HepG2 (cell line): Measurements from ENCODE around the gene LHX5. TPM values are rescaled to one million over a fixed set of nuclear protein-coding genes. Genes with fewer than 3 reads are reported as not detected.

ENCODE experiments used
- KLF16 ChIP-seq, 2 experiments: sonication (generic) in 1 of 2; formaldehyde crosslinking in 1 of 2; IDR thresholded peaks; 2 replicates each; pipeline versions ENCODE4 v1.6.1 to v1.8.0; 2016 to 2023; ENCODE audit warnings: missing genetic modification reagents in 2 of 2, missing compliant biosample characterization in 1 of 2
- MEF2D ChIP-seq: sonication (generic); formaldehyde crosslinking; IDR thresholded peaks from 2 replicates; pipeline ENCODE4 v1.5.1; 2020; ENCODE audit warnings: mild to moderate bottlenecking, missing genetic modification reagents
- NR2C2 ChIP-seq: sonication (generic); formaldehyde crosslinking; IDR thresholded peaks from 2 replicates; pipeline ENCODE4 v1.4.0; 2020; ENCODE audit warnings: missing genetic modification reagents, mild to moderate bottlenecking, moderate library complexity, borderline replicate concordance
- PRDM4 ChIP-seq: sonication (generic); formaldehyde crosslinking; IDR thresholded peaks from 2 replicates; pipeline ENCODE4 v1.9.0; 2021; ENCODE audit warnings: missing genetic modification reagents, borderline replicate concordance
- PREB ChIP-seq: sonication (generic); formaldehyde crosslinking; IDR thresholded peaks from 2 replicates; pipeline ENCODE4 v1.4.0; 2020; ENCODE audit warnings: missing genetic modification reagents
- ZMAT3 ChIP-seq: sonication (generic); formaldehyde crosslinking; conservative IDR thresholded peaks from 2 replicates; pipeline ENCODE4 v1.7.0; 2021; ENCODE audit warnings: missing genetic modification reagents
- ZNF280B ChIP-seq: sonication (generic); formaldehyde crosslinking; IDR thresholded peaks from 2 replicates; pipeline ENCODE4 v1.5.0; 2020; ENCODE audit warnings: missing genetic modification reagents, mild to moderate bottlenecking, borderline replicate concordance
- ZNF30 ChIP-seq: sonication (generic); formaldehyde crosslinking; IDR thresholded peaks from 2 replicates; pipeline ENCODE4 v1.5.0; 2020; ENCODE audit warnings: mild to moderate bottlenecking, missing genetic modification reagents
- ZNF335 ChIP-seq: sonication (generic); formaldehyde crosslinking; IDR thresholded peaks from 2 replicates; pipeline ENCODE4 v1.4.0; 2020; ENCODE audit warnings: missing genetic modification reagents
- ZNF407 ChIP-seq: sonication (generic); formaldehyde crosslinking; IDR thresholded peaks from one replicate; pipeline ENCODE4 v1.5.1; 2020; ENCODE audit warnings: mild to moderate bottlenecking, missing genetic modification reagents; ENCODE audit errors: not compliant biosample characterization
- ZNF446 ChIP-seq: sonication (generic); formaldehyde crosslinking; IDR thresholded peaks from 2 replicates; pipeline ENCODE4 v1.5.0; 2020; ENCODE audit warnings: mild to moderate bottlenecking, missing genetic modification reagents
- ZNF598 ChIP-seq: sonication (generic); formaldehyde crosslinking; IDR thresholded peaks from 2 replicates; pipeline ENCODE4 v1.5.1; 2020; ENCODE audit warnings: mild to moderate bottlenecking, missing genetic modification reagents, borderline replicate concordance
- ZNF614 ChIP-seq: IDR thresholded peaks from 2 replicates; pipeline ENCODE4 v1.6.1; 2018; ENCODE audit warnings: missing biosample characterization, missing genetic modification reagents, inconsistent platforms, borderline replicate concordance
- ZZZ3 ChIP-seq: sonication (generic); formaldehyde crosslinking; IDR thresholded peaks from 2 replicates; pipeline ENCODE4 v1.4.0; 2020; ENCODE audit warnings: missing genetic modification reagents, mild to moderate bottlenecking, borderline replicate concordance
- polyA plus RNA-seq, 8 experiments: library from polyadenylated mRNA; depleted of rRNA in 3 of 8; stranded (reverse) in 7 of 8; unstranded in 1 of 8; fragments of >200 nt; fragmentation: Illumina TruSeq in 4 of 8; extraction: Trizol in 4 of 8; gene quantifications; 2 replicates each; pipeline versions ENCODE4 v1.2.1 to v1.2.3, GENCODE V29; 2011 to 2016; ENCODE audit warnings: low read depth in 4 of 8, missing spikeins in 1 of 8, mixed read lengths in 1 of 8; ENCODE audit not compliant: insufficient read depth in 1 of 8
- total RNA-seq, 5 experiments: library from RNA; depleted of rRNA; stranded (reverse); fragments of >200 nt; fragmentation: Illumina TruSeq; extraction: Trizol; gene quantifications; 2 replicates each; pipeline ENCODE4 v1.2.3, GENCODE V29; 2016; ENCODE audit warnings: low read depth in 1 of 5

Gene LHX5
- total and polyA plus RNA-seq, 2 of the 13 experiments (the other 11 are each of a cell fraction or from before 2014, with no cell fraction given): not detected

GRCh38 chr12:113479590-113480335, 8.1 kb upstream of the LHX5 start (continued):
- TF ChIP-seq ZNF407 (no peak), ZNF30 (CRISPR knock-in tag) (no peak), ZNF598 (0 out of 2 replicates have a peak, but pooled peaks have one; percentile 46), MEF2D (CRISPR knock-in tag) (no peak), ZNF446 (CRISPR knock-in tag) (0 out of 2 replicates have a peak, but pooled peaks have one; percentile 23), ZNF614 (CRISPR knock-in tag) (no peak), NR2C2 (no peak), ZNF335 (CRISPR knock-in tag) (no peak), PREB (0 out of 2 replicates have a peak, but pooled peaks have one; percentile 49), KLF16 (CRISPR knock-in tag; IDR thresholded peaks at IDR 0.05) (peak in 1 of 2 experiments; percentile 79; a peak in 1 of 4 replicates), PRDM4 (CRISPR knock-in tag) (peak; percentile 78; the same call in 1 of the 2 replicates), ZMAT3 (CRISPR knock-in tag) (peak; percentile 64; the same call in 1 of the 2 replicates), ZNF280B (CRISPR knock-in tag) (peak; percentile 77), ZZZ3 (CRISPR knock-in tag) (no peak)
